Brain microvascular endothelial cell (primary cell): ENCODE measurements around the gene BTBD2.

Source experiments
- DNase-seq: peaks from one replicate; pipeline ENCODE4 v3.0.0-alpha.2; 2020
- H3K27ac ChIP-seq: fragments of 250-450 bp; sonication (Bioruptor Pico); 2 replicates; pipeline ENCODE4 v1.5.1; 2020; ENCODE audit warnings: mild to moderate bottlenecking, moderate library complexity
- H3K27me3 ChIP-seq: fragments of 250-450 bp; sonication (Bioruptor Pico); replicated peaks from 2 replicates; pipeline ENCODE4 v1.5.1; 2020; ENCODE audit warnings: mild to moderate bottlenecking
- H3K36me3 ChIP-seq: fragments of 250-450 bp; sonication (Bioruptor Pico); replicated peaks from 2 replicates; pipeline ENCODE4 v1.5.1; 2020; ENCODE audit warnings: mild to moderate bottlenecking
- H3K4me3 ChIP-seq: 2 replicates; pipeline ENCODE4 v1.5.1; 2011; ENCODE audit warnings: low read depth, mild to moderate bottlenecking, control low read depth, low read length, moderate library complexity
- in situ Hi-C: cut with HindIII; loops from 2 replicates; pipeline ENCODE4 v1.10.0; 2017; ENCODE audit warnings: low sequenced_read_pairs, low pct_ligation_motif_present
- TF ChIP-seq, protein P1 (sequence below): IDR thresholded peaks from 2 replicates; pipeline ENCODE4 v1.5.1; 2011; ENCODE audit warnings: low read depth, mild to moderate bottlenecking, moderate library complexity, low read length, control low read depth, inconsistent platforms; ENCODE audit errors: missing control alignments

Gene BTBD2

DNA sequence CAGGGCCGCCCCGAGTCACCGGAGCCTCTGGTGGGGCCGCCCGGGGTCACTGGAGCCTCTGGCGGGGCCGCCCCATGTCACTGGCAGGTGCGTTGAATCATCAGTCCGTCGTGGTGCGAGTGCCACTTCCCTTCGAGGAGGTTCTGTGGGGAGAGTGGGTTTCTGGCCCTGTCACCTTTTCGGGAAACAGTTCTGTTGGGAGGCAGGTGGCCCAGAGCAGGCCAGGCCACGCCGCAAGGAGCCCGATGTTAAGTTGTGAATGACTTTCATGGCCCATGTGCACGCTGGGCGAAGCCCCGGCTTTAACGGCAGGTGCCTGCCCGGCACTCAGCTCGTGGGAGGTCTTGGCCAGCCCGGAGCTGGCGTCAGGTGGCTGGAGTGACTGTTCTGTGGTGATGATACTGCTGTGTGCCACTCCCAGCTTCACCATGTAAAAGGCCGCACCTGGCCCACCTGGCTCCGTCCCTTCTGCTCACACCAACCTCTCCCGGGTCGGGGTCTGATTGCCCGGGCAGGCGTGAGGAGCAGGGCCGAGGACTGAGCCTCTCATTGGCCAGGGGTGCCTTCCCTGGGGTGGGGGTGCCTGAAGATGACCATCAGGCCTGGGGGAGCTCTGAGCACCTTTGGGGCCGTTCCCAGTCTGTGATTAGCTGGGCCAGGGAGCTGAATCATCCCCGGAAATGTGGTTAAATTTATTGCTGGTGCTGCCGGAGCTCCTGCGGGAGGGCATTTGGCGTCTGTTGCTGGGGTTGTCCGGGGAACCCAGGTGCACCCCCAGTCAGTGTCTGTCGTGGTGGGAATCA is 45.3 kb downstream of the BTBD2 start:
- no peaks in the 10 kb centered on the region for H3K27me3 ChIP-seq
- in situ Hi-C loops: no loop called here
- DNase-seq: no peak
- peaks cover 4% of the 10 kb centered on the region for H3K36me3 ChIP-seq
- no peak overlapping the region for H3K4me3 ChIP-seq
- no peak overlapping the region for H3K27ac ChIP-seq
- TF ChIP-seq, protein P1, sequence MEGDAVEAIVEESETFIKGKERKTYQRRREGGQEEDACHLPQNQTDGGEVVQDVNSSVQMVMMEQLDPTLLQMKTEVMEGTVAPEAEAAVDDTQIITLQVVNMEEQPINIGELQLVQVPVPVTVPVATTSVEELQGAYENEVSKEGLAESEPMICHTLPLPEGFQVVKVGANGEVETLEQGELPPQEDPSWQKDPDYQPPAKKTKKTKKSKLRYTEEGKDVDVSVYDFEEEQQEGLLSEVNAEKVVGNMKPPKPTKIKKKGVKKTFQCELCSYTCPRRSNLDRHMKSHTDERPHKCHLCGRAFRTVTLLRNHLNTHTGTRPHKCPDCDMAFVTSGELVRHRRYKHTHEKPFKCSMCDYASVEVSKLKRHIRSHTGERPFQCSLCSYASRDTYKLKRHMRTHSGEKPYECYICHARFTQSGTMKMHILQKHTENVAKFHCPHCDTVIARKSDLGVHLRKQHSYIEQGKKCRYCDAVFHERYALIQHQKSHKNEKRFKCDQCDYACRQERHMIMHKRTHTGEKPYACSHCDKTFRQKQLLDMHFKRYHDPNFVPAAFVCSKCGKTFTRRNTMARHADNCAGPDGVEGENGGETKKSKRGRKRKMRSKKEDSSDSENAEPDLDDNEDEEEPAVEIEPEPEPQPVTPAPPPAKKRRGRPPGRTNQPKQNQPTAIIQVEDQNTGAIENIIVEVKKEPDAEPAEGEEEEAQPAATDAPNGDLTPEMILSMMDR: no peak

DNA sequence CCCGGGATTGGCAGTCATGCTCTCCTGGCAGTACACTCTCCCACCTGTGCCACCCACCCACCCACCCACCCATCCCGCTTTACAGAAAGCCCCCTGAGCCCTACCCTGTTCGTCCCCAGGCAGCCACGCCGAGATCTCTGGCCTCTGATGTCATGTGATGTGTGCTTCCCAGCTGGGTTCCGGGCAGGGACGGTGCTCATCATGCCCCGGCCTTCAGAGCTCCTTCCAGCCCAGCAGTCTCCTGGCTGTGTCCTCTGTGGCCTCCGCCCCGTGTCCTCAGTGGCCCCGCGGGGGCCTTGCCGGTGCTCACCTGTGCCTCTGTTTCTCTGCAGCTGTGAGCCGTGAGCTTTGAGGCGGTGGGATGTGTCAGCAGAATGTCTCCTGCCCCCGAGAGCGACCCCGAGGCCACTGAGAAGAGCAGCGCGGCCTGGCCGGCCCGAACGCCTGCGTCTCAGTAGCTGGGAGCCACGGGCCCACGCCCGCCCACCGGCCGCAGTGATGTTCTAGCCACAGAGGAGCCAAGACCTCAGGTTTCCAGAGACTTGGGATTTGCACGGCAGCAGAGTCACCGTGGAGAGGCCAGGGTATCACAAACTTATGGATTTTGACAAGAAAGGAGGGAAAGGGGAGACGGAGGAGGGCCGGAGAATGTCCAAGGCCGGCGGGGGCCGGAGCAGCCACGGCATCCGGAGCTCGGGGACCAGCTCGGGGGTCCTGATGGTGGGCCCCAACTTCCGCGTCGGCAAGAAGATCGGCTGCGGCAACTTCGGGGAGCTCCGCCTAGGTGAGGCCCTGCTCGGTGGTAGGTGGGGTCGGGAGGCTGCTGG is 46.1 kb downstream of the BTBD2 start:
- Histone ChIP-seq H3K4me3 (no peak overlapping the region), H3K27ac (no peak overlapping the region), H3K36me3 (no peaks in the 10 kb centered on the region), H3K27me3 (no peaks in the 10 kb centered on the region)
- in situ Hi-C loops: no loop called here
- TF ChIP-seq, protein P1: no peak
- DNase-seq: no peak

DNA sequence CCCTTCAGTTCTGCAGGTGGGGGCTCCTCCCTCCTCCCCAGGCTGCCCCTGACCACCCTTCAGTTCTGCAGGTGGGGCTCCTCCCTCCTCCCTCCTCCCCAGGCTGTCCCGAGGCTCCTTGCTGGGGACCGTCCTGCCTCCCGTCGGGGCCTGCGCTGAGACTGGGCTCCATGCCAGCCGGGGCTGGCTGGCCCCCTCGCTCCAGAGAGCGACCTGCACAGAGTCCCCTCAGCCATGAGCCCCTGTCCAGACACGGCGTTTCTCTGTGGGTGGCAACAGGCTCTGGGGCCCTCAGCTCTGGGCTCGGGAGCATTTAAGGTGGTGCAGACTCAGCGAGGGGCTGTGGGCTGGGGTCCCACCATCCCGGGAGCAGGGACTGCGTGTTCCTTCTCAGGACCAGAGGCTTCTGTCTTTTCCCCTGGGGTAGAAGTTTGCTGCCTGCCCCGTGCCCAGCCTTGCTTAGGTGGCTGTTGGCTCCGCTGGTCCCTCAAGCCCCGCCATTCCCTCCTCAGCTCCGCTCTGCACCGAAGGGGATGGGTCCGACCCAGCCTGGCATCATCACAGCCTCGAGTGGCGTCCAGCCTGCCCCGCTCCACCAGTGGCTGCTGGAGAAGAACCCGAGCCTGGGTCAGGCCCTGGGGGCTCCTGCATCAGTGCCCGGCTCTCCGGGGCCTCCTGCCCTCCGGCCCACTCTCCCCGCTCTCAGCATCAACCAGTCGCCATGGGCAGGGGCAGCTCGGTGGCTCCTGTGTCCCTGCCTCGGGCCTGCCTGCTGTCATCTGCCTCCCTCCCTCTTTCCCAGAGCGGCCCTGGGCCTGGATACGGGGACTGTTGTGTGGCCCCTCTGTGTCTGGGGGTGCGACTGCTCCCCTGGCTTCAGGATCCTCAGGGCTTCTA is 47.0 kb downstream of the BTBD2 start:
- Histone ChIP-seq H3K4me3 (no peak overlapping the region), H3K36me3 (no peaks in the 10 kb centered on the region), H3K27ac (no peak overlapping the region), H3K27me3 (no peaks in the 10 kb centered on the region)
- in situ Hi-C loops: no loop called here
- TF ChIP-seq, protein P1: no peak
- DNase-seq: no peak

- in situ Hi-C loops: no loop called here
- Histone ChIP-seq H3K36me3 (peaks cover 2% of the 10 kb centered on the region), H3K27me3 (no peaks in the 10 kb centered on the region), H3K4me3 (no peak overlapping the region), H3K27ac (no peak overlapping the region)
- TF ChIP-seq, protein P1: no peak
- no peak for DNase-seq
Measured at GRCh38 chr19:1967087-1967608, 48.4 kb downstream of the BTBD2 start.

DNA sequence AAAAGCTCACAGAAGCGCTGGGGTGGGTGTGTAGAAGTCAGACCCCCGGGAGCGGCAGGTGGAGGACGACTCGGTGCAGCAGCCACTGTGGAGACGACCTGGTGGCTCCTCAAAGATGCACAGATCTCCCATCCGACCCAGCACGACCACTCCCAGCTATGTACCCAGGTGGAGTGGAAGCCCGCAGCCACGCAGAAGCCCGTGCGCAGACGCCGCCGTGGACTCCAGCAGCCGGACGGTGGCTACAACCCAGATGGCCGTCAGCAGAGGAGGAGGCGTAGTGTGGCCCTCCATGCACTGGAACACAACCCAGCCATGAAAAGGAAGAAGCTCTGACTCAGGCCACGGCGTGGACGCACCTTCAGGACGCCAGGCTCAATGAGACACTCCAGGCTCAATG is 52.8 kb downstream of the BTBD2 start:
- H3K36me3 ChIP-seq: peaks cover 2% of the 10 kb centered on the region
- in situ Hi-C loops: no loop called here
- DNase-seq: no peak
- H3K4me3 ChIP-seq: no peak overlapping the region
- no peak overlapping the region for H3K27ac ChIP-seq
- TF ChIP-seq, protein P1: no peak
- no peaks in the 10 kb centered on the region for H3K27me3 ChIP-seq
